Putamen (tissue), 1 donor: ENCODE results near the gene GON7.
"Not testable (repeated sequence)": the region's sequence is repeated elsewhere in the genome, so short reads cannot be mapped to it uniquely, and the experiment has no call there.

Experiments
- DNase-seq: peaks from one replicate; pipeline ENCODE4 v3.0.0-alpha.2; 2016; ENCODE audit warnings: low spot score

Gene GON7

DNA sequence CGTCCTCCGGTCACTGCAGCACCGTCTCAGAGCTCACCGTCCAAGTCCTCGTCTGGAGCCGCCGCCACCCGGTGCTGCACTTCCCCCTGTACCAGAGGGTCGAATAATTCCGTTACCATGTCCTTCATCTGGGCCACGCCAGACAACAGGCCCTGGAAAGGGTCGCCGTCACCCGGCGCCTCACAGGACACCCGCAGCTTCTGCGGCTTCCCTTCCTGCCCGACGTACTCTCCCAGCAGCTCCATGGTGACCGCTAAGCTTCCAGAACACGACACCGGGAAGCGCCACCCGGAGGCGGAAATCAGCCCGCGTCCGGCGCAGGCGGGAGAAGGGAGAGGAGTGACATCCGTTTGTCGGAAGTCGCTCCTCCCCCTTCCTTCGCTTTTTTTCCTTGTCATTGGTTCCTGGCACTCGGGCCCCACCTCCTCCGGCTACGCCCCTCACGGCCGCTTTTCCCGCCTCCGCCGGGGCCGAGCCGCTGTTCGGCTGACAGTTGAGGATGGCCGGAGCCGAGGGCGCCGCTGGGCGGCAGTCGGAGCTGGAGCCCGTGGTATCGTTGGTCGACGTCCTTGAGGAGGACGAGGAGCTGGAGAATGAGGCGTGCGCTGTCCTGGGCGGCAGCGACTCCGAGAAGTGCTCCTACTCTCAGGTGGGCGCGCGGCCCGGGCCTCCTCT is at the start of gene GON7, which contains the start of gene UBR7:
Gene GON7 (minus strand): TSS at position 273 of the 675 bp plus-strand sequence. CDS start 28 bp downstream, at position 245.
Gene UBR7 (plus strand): TSS at position 464 of the 675 bp plus-strand sequence. CDS start 36 bp downstream, at position 500.
- peak; percentile 97 for DNase-seq

- DNase-seq: no peak
These were observed 42.4 kb upstream of the GON7 start for GRCh38 chr14:93249128-93249831.

DNA sequence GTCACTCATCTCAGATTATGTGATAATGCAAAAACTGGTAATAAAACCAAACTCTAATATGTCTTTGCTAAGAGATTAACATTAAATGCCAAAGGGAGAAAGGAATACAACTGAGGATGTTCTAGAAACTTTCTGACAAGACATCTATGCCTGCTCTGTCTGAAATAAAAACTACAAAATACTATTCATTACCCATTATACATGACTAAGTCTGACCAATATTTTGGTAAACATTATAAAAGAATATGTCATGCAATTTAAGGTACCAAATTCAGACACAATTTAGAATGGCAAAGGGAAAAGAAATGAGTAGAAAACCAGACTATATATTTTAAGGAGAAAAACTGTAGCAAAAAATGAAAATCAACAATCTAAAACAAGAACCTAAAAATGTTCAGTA is 39.7 kb upstream of the GON7 start:
- no peak for DNase-seq

- DNase-seq: no peak
These were observed 39.0 kb upstream of the GON7 start for GRCh38 chr14:93245764-93246420.

DNA sequence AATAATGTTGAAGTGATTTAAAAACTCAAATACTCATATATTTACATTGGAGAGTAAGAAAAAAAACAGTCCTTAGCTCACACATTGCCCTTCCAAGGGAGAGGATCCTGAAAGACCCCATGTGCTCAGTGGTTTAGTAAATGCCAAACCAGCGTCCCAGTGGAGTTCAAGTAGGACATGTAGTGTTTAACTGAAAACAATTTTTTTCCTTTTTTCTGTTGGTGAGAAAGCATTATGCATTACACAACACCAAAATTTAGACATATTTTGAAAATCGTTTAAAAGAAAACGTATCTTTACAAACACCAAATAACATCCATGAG is 33.8 kb upstream of the GON7 start:
- DNase-seq: no peak

DNA sequence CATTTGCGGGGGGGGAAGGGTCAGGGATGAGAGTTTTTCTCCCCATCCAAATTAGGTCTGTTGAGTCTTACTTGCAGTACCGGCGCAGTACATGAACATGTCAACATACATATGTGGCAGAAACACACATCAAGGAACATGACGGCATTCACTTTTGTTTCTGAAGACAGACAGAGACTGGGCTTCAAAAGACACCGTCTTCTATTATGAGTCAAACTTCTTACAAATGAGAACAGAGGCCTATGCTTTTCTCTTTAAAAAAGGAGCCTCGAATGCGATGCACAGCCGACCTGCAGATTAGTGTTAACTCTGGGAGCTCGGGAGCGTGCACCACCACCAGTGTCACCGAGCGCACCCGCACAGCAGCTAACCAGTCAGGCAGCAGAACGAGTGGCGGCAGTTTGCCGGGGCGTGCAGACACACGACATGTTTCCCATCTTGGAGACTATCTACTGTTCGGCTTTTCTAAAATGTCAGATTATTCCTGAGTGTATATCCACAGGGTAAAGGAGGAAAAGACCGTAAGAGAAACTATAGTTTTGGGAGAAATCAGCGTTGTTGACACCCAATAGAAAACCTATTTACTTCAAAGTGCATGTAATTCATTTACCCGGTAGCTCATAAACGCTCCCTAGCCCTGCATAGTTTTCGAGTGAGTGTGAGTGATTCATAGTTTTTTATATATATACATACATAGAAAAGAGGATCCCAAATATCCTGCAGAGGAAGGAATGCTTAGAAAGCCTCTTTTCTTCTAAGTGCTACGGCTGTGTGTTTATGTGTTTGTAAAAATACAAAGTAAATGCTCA is 33.2 kb upstream of the GON7 start:
- no peak for DNase-seq

GRCh38 chr14:93234798-93235197 is 27.9 kb upstream of the GON7 start:
- DNase-seq: no peak

- not testable (repeated sequence) for DNase-seq
These were observed 26.2 kb upstream of the GON7 start for GRCh38 chr14:93233078-93233477.

DNA sequence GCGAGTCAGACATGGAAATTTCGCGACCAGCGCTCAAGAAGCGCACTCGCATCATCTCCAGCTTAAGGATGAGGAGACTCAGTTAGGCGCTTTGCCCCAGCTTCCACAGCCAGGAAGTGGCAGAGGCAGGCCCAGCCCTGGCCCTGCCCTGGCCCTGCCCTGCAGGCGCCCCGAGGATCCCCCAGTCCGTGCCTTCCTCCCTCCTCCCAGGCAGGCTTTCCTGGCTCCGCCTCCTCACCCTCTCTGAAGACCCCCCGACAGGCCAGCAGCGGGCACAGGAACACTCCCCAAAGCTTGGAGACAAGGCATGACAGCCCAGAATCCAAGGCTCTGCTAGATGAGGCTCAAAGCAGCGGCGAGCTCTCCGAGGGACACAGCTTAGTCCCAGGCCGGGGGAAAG is 25.3 kb upstream of the GON7 start:
- DNase-seq: no peak

GRCh38 chr14:93231129-93231979 is 24.5 kb upstream of the GON7 start:
- peak; percentile 61 for DNase-seq

GRCh38 chr14:93230539-93230938 is 23.7 kb upstream of the GON7 start:
- DNase-seq: no peak

GRCh38 chr14:93228550-93228949 is 21.7 kb upstream of the GON7 start:
- no peak for DNase-seq

- no peak for DNase-seq
These were observed 16.7 kb upstream of the GON7 start for GRCh38 chr14:93223565-93223964.

- no peak for DNase-seq
These were observed 13.6 kb upstream of the GON7 start for GRCh38 chr14:93220509-93220908.

GRCh38 chr14:93219103-93219726 is 12.3 kb upstream of the GON7 start:
- no peak for DNase-seq

GRCh38 chr14:93214598-93214997 is 7.7 kb upstream of the GON7 start:
- DNase-seq: no peak

DNA sequence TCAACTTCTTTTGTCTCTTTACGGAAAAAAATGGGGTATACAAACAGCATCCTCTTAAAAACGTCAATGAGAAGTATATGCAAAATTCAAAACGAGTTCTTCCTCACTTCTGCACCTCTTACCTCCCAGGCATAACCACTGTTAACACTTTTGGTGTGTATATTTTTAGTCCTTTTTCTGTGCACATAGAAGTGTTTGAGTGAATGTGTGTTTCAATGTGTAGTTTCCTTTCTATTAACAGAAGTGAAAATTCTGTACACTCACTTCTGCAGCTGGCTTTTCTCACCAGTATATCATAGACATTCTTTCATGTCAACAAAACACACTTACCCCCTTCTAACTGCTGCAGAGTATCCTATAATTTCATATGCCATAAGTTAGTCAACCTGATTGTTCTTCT is 5.6 kb upstream of the GON7 start:
- no peak for DNase-seq

DNA sequence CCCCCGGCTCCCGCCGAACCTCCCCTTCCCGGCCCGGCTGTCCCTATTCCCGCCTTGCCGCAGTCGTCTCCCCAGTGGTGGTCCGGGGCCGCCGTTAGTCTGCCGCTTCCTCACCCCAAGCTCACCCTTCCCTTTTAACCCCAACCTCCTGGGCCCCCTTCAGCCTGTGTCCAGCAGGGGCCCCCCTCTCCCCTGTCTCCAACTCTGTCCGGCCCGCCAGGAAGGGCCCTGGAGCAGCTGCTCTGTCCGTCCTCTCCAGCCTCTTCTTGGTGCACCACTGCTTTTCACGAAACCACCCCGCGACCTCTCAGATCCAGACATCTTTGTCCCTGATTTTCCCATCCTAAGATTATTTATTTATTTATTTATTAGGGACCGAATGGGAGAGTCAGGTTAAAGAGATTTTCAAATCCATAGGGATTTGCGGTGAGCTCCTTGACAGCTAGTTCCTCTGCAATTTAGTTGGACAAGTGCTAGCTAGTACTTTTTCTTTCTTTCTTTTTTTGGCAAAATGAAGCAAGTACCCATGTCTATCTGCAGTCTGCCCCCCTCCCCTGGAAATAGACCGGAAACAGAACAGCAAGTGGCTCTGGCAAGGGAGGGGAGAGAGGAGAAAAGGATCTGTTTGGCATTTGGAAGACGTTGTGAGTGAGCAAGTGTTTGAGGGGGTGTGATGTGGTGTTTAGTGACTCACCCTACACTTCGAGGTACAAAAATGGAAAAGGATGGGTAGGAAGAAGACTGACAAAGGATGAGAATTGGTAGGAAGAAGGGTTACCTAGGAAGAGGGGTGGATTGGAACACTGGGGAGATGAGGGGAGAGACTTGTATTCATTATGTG is 823 bp upstream of the GON7 start:
- peak; percentile 67 for DNase-seq

- DNase-seq: no peak
These were observed 5.6 kb downstream of the GON7 start for GRCh38 chr14:93201155-93201704.

GRCh38 chr14:93200553-93200952 is 6.3 kb downstream of the GON7 start:
- no peak for DNase-seq
